Activated T-helper 17 cell treated with anti-CD3 and anti-CD28 coated beads, Interleukin-2, amount 50 U/mL, for 72 hours (primary cell): ENCODE measurements around the gene DSE. TPM values are rescaled to one million over a fixed set of nuclear protein-coding genes. Genes with fewer than 3 reads are reported as not detected.
A peak's percentile ranks its signal among the peaks of the same experiment; 100 is the strongest.

Experiments used
- ATAC-seq: fragments of 150-1000 bp; cut with Tn5 transposase; replicated peaks from 2 replicates; pipeline ENCODE4 v1.10.0; 2021; ENCODE audit warnings: mild to moderate bottlenecking, moderate library complexity
- H3K27ac Mint-ChIP-seq: one replicate; pipeline ENCODE4 v1.8.0; 2022; ENCODE audit warnings: mixed read lengths
- H3K27me3 Mint-ChIP-seq: one replicate; pipeline ENCODE4 v1.8.0; 2022; ENCODE audit warnings: mixed read lengths
- H3K36me3 Mint-ChIP-seq: one replicate; pipeline ENCODE4 v1.8.0; 2022; ENCODE audit warnings: low read depth, mild to moderate bottlenecking, mixed read lengths
- H3K4me1 Mint-ChIP-seq: one replicate; pipeline ENCODE4 v1.8.0; 2022; ENCODE audit warnings: mixed read lengths
- H3K4me3 Mint-ChIP-seq: one replicate; pipeline ENCODE4 v1.8.0; 2022; ENCODE audit warnings: mild to moderate bottlenecking, mixed read lengths
- H3K9me3 Mint-ChIP-seq: one replicate; pipeline ENCODE4 v1.8.0; 2022; ENCODE audit warnings: mixed read lengths
- total RNA-seq, 2 donors: library from RNA; stranded (reverse); gene quantifications; one replicate each; pipeline ENCODE4 v1.2.3, GENCODE V29; 2022

DSE gene
- total RNA-seq, 2 donors from 2014 or later, result 26.0 to 28.9 TPM

GRCh38 chr6:116429111-116429510 is 58.4 kb downstream of the DSE start:
- no peak for ATAC-seq
- no peaks in the 10 kb centered on the region for H3K9me3 Mint-ChIP-seq
- no peaks in the 10 kb centered on the region for H3K27me3 Mint-ChIP-seq
- H3K27ac Mint-ChIP-seq, result no peak overlapping the region
- peaks cover 48% of the 10 kb centered on the region for H3K36me3 Mint-ChIP-seq
- H3K4me1 Mint-ChIP-seq, result no peaks in the 10 kb centered on the region
- H3K4me3 Mint-ChIP-seq, result no peak overlapping the region

GRCh38 chr6:116430860-116431259 is 60.1 kb downstream of the DSE start:
- no peak overlapping the region for H3K27ac Mint-ChIP-seq
- no peaks in the 10 kb centered on the region for H3K9me3 Mint-ChIP-seq
- no peaks in the 10 kb centered on the region for H3K4me1 Mint-ChIP-seq
- H3K27me3 Mint-ChIP-seq, result no peaks in the 10 kb centered on the region
- peaks cover 54% of the 10 kb centered on the region for H3K36me3 Mint-ChIP-seq
- no peak overlapping the region for H3K4me3 Mint-ChIP-seq
- ATAC-seq, result no peak

DNA sequence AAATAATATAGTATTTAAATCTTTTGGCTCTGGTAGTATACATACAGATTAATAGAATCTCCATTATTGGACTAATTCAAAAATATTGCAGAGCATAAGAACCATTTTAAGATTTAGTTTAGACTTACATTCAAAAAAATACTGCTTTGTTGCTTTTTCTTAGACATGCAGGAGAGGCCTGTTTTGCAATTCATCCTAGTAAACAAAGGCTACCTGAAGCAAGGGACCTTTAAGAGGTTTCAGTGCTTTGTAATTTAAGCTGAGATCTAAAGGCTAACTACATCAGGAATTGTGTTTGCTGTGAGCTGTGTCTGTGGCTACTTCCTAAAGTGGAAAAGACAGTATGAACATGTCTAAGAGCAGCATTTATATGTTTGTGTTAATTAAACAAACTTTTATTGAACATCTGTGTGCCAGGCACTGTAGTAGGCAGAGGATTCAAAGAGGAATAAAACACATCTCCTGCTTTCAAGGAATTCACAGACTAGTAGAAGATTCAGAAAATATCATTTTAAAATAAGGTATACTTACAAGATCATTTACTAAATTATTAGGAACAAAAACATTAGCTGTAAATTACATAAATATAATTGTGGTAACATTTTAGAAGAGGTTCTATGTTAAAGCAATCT is 61.3 kb downstream of the DSE start:
- Mint-ChIP-seq H3K36me3 (peaks cover 48% of the 10 kb centered on the region), H3K4me1 (no peaks in the 10 kb centered on the region), H3K4me3 (no peak overlapping the region), H3K9me3 (no peaks in the 10 kb centered on the region), H3K27me3 (no peaks in the 10 kb centered on the region), H3K27ac (no peak overlapping the region)
- ATAC-seq, result no peak

- H3K27ac Mint-ChIP-seq, result no peak overlapping the region
- peaks cover 38% of the 10 kb centered on the region for H3K36me3 Mint-ChIP-seq
- no peaks in the 10 kb centered on the region for H3K27me3 Mint-ChIP-seq
- no peak for ATAC-seq
- H3K4me3 Mint-ChIP-seq, result no peak overlapping the region
- no peaks in the 10 kb centered on the region for H3K9me3 Mint-ChIP-seq
- H3K4me1 Mint-ChIP-seq, result no peaks in the 10 kb centered on the region
Measured at GRCh38 chr6:116433206-116433712, 62.5 kb downstream of the DSE start.

DNA sequence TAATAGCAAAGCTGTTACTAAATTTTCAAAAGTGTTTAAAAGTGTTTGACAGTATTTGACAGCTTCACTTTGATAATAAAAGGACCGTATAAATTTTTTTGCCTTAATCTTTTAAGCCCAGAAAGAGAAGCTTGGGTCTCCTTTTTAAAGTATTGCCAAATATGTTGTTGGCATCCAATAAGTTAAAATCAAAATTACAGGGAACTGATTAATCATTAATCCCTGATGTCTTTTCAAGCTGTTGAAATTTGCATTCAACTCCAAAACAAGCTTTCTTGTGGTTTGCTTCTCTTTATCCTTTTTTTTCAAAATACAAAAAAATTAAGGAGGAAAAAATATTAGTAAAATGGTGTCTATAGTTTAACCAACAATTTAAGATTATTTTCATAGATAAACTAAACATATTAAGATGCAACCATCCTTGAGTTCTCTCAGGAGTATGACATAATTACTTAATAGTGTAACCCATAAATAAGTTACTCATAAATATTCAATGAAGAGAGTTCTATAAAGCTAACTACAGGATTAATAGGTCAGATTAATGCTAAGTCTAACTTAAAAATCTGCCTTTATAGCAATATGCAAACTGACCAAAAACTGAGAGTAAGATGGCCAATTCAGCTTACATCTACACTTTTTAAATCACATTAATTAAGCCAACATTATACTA is 63.4 kb downstream of the DSE start:
- H3K9me3 Mint-ChIP-seq, result no peaks in the 10 kb centered on the region
- H3K36me3 Mint-ChIP-seq, result peaks cover 29% of the 10 kb centered on the region
- ATAC-seq, result no peak
- H3K27ac Mint-ChIP-seq, result no peak overlapping the region
- H3K4me3 Mint-ChIP-seq, result no peak overlapping the region
- no peaks in the 10 kb centered on the region for H3K27me3 Mint-ChIP-seq
- no peaks in the 10 kb centered on the region for H3K4me1 Mint-ChIP-seq

- Mint-ChIP-seq H3K4me1 (no peaks in the 10 kb centered on the region), H3K27ac (no peak overlapping the region), H3K4me3 (no peak overlapping the region), H3K27me3 (no peaks in the 10 kb centered on the region), H3K36me3 (peaks cover 14% of the 10 kb centered on the region), H3K9me3 (no peaks in the 10 kb centered on the region)
- no peak for ATAC-seq
Measured at GRCh38 chr6:116436586-116436985, 65.8 kb downstream of the DSE start.

DNA sequence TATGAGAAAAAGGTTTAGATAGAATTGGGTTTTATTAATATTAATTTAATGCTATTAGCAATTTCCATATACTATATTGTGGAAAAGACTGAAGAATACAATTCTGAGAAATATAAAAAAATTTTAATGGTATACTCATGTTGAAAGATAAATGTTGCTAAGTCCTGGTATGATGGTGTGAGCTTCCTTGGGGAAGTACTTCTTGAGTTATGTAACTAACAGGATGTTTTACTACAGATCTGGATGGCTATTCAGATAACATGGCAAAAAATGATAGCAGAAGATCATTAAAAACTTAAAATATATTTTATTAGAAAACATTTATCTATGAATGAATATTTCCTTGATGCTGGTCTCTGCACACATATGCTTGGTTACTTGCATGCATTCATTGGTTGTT is 66.9 kb downstream of the DSE start:
- Mint-ChIP-seq H3K27ac (no peak overlapping the region), H3K27me3 (no peaks in the 10 kb centered on the region), H3K4me3 (no peak overlapping the region), H3K4me1 (no peaks in the 10 kb centered on the region), H3K9me3 (no peaks in the 10 kb centered on the region), H3K36me3 (peaks cover 11% of the 10 kb centered on the region)
- no peak for ATAC-seq

GRCh38 chr6:116438590-116439448 is 68.1 kb downstream of the DSE start:
- Mint-ChIP-seq H3K4me3 (no peak overlapping the region), H3K9me3 (no peaks in the 10 kb centered on the region), H3K27me3 (no peaks in the 10 kb centered on the region), H3K27ac (no peak overlapping the region), H3K36me3 (peaks cover 7% of the 10 kb centered on the region), H3K4me1 (no peaks in the 10 kb centered on the region)
- no peak for ATAC-seq

DNA sequence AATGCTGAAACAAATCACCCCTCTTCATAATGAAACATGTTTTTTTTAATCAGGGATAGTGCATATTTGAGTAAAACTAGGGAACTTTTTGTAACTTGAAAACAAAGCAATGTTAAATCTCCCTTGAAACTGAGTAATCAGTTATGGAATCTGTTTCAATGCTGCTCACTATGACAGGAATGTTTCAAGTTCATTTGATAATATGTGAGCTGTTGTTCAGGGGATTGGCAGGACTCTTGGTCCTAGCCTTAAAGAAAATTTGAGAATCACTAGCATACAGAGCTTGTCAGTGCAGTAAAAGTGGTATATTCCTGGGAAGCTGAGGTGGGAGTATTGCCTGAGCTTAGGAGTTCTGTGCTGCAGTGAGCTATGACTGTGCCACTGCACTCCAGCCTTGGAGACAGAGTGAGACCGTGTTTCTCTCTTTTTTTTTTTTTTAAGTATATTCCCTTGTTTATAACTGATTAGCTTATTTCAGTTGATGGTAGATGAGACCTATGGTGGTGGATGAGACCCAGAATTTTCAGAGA is 68.8 kb downstream of the DSE start:
- H3K9me3 Mint-ChIP-seq, result no peaks in the 10 kb centered on the region
- peak; percentile 14 for ATAC-seq
- H3K27me3 Mint-ChIP-seq, result no peaks in the 10 kb centered on the region
- no peak overlapping the region for H3K27ac Mint-ChIP-seq
- no peak overlapping the region for H3K4me3 Mint-ChIP-seq
- H3K4me1 Mint-ChIP-seq, result peaks cover 4% of the 10 kb centered on the region
- H3K36me3 Mint-ChIP-seq, result peaks cover 7% of the 10 kb centered on the region

- H3K4me1 Mint-ChIP-seq, result peaks cover 10% of the 10 kb centered on the region
- H3K4me3 Mint-ChIP-seq, result no peak overlapping the region
- ATAC-seq, result no peak
Measured at GRCh38 chr6:116443105-116443504, 72.4 kb downstream of the DSE start.

GRCh38 chr6:116444092-116444491 is 73.3 kb downstream of the DSE start:
- peak; percentile 41 for ATAC-seq

More at GRCh38 chr6:116443105-116443504, 72.4 kb downstream of the DSE start:
- no peaks in the 10 kb centered on the region for H3K27me3 Mint-ChIP-seq
- H3K36me3 Mint-ChIP-seq, result no peaks in the 10 kb centered on the region
- H3K27ac Mint-ChIP-seq, result no peak overlapping the region
- no peaks in the 10 kb centered on the region for H3K9me3 Mint-ChIP-seq

GRCh38 chr6:116444575-116444974 is 73.8 kb downstream of the DSE start:
- H3K9me3 Mint-ChIP-seq, result no peaks in the 10 kb centered on the region
- H3K4me3 Mint-ChIP-seq, result no peak overlapping the region
- no peaks in the 10 kb centered on the region for H3K36me3 Mint-ChIP-seq
- H3K27ac Mint-ChIP-seq, result no peak overlapping the region
- no peak for ATAC-seq
- H3K27me3 Mint-ChIP-seq, result peaks cover 8% of the 10 kb centered on the region
- H3K4me1 Mint-ChIP-seq, result peaks cover 10% of the 10 kb centered on the region

More at GRCh38 chr6:116444092-116444491, 73.3 kb downstream of the DSE start:
- Mint-ChIP-seq H3K9me3 (no peaks in the 10 kb centered on the region), H3K36me3 (no peaks in the 10 kb centered on the region), H3K27ac (no peak overlapping the region), H3K4me3 (no peak overlapping the region), H3K4me1 (peaks cover 10% of the 10 kb centered on the region), H3K27me3 (peaks cover 3% of the 10 kb centered on the region)

DNA sequence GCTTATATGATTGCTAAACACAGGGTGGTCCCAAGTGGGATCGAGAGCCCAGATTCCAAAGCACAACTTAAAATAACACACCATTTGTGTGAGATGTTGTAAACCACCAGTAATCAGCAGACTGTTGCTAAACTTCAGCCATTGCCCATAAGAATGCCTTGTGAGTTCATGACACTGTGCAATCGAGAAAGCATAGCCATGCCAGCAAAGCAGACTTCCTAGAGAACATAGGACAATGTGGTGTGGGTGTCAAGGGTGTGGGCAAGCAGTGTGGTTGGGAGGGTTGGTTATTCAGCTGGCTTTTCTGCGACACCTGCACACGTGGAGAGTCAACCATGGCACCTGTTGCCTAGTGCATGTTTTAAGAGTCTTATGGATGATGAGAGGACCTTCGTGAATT is 74.4 kb downstream of the DSE start:
- Mint-ChIP-seq H3K9me3 (no peaks in the 10 kb centered on the region), H3K36me3 (no peaks in the 10 kb centered on the region), H3K27me3 (peaks cover 8% of the 10 kb centered on the region), H3K4me3 (no peak overlapping the region), H3K27ac (no peak overlapping the region), H3K4me1 (peaks cover 10% of the 10 kb centered on the region)
- no peak for ATAC-seq

GRCh38 chr6:116446399-116446798 is 75.7 kb downstream of the DSE start:
- Mint-ChIP-seq H3K4me3 (no peak overlapping the region), H3K9me3 (no peaks in the 10 kb centered on the region), H3K4me1 (peaks cover 15% of the 10 kb centered on the region), H3K27me3 (peaks cover 8% of the 10 kb centered on the region), H3K27ac (no peak overlapping the region), H3K36me3 (no peaks in the 10 kb centered on the region)
- peak; percentile 47 for ATAC-seq
